Stimulated activated CD4-positive, alpha-beta T cell treated with anti-CD3 and anti-CD28 coated beads, Interleukin-2, amount 100 ng/mL, for 4 hours (primary cell): ENCODE measurements around the gene LRCH1.
"Not testable (repeated sequence)": the region's sequence is repeated elsewhere in the genome, so short reads cannot be mapped to it uniquely, and the experiment has no call there.

Experiments
- DNase-seq: peaks from one replicate; pipeline ENCODE4 v3.0.0-alpha.2; 2020; ENCODE audit warnings: low read depth

The LRCH1 gene, protein sequence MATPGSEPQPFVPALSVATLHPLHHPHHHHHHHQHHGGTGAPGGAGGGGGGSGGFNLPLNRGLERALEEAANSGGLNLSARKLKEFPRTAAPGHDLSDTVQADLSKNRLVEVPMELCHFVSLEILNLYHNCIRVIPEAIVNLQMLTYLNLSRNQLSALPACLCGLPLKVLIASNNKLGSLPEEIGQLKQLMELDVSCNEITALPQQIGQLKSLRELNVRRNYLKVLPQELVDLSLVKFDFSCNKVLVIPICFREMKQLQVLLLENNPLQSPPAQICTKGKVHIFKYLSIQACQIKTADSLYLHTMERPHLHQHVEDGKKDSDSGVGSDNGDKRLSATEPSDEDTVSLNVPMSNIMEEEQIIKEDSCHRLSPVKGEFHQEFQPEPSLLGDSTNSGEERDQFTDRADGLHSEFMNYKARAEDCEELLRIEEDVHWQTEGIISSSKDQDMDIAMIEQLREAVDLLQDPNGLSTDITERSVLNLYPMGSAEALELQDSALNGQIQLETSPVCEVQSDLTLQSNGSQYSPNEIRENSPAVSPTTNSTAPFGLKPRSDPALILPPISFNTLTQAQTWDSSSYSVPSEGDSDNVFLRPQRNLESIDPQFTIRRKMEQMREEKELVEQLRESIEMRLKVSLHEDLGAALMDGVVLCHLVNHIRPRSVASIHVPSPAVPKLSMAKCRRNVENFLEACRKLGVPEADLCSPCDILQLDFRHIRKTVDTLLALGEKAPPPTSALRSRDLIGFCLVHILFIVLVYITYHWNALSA

DNA sequence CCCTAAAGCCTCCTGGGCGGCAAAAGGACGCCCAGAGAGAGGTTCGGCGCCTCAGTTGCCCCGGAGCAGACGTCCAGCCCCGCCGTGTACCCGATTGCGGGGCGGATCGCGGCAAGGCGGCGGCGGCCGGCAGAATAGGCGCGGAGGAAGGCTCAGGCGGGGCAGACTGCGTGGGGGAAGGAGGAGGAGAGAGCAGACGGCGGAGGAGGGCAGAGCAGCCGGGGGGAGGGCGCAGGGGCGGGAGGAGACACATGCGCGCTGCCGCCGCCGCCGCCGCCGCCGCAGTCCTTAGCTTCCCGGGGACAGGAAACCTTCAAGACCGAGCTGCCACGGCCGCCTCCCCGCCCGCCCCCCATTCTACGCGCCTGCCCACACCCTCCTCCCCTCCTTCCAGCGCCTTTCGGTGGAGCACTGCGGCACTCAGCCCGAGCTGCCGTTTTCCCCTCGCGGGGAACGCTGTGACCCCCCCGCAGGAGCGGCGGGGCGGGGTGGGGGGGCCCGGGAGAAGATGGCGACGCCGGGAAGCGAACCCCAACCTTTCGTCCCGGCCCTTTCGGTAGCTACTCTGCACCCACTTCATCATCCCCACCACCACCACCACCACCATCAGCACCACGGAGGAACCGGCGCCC, at the start of gene LRCH1:
Gene LRCH1 (plus strand): TSS at position 282 of the 632 bp plus-strand sequence. CDS start 227 bp downstream, at position 509.
- peak; percentile 86 for DNase-seq

DNA sequence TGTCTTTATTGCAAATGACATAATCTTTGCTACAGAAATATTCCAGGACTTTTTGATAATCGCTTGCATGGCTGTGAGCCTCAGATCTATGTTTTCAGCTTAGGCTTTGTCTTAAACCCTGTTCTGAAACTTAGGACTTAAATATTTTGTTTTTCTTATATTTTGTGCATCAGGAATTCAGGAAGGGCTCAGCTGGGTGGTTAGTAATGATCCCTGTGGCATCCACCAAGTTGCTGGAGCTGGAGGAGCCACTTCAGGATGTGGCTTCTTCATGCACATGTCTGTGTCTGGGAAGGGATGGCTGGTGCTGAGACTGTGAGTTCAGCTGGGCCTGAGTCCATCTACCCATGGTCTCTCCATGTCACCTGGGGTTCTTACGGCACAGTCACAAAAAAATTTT, 48.9 kb upstream of the LRCH1 start:
- DNase-seq = no peak

DNA sequence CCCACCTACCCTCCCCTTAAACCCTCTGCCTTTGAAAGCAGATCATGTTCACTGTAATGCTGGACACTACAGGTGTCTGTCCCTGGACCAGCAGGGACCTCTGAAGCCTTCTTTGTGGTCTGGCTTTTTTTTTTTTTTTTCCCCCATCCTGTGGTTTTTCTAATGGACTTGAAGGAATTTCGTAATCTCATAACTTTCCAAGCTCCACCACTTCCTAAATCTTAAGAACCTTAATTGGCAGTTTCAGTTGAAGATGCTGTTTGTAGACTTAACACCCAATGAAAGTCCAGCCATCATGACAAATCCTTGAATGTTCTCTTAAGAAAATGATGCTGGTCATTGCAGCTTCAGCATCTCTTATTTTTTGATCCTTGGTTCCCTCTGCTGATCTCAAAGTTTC, 45.0 kb upstream of the LRCH1 start:
- DNase-seq = no peak

DNA sequence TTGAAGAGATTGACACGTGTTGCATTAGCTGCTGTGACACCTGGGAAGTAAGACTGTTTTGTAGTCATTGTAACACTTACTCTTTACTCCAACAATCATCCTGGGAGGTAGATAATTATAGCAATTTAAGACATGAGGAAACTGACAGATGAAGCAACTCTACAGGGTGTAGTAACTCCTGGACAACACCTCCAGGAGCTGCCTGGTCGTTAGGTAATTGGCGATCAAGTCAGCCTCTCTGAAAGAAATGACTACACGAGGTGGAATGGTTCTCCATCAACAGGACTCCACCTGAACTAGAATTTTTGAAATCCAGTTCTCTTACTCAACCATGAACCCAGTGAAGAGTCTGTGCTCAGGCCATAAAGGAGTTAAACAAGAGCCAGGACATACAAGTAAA, 43.0 kb upstream of the LRCH1 start:
- no peak for DNase-seq

DNA sequence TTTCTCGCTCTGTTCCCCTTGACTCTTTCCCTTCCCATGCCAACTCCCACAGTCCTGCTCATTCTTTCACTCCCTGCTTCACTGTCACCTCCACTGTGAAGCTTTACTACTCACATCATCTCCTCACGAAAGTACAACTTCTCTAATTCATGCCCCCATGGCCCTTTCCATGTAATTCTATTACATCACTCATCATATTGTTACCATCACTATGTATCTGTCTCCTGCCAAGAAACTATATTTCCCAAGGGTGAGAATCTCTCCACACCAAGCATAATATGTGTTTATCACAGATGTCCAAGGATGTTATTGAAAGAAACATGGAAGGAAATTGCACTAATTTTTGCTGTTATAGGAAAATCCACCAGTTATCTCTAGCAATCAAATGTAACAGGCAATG, 37.2 kb upstream of the LRCH1 start:
- DNase-seq = no peak

DNA sequence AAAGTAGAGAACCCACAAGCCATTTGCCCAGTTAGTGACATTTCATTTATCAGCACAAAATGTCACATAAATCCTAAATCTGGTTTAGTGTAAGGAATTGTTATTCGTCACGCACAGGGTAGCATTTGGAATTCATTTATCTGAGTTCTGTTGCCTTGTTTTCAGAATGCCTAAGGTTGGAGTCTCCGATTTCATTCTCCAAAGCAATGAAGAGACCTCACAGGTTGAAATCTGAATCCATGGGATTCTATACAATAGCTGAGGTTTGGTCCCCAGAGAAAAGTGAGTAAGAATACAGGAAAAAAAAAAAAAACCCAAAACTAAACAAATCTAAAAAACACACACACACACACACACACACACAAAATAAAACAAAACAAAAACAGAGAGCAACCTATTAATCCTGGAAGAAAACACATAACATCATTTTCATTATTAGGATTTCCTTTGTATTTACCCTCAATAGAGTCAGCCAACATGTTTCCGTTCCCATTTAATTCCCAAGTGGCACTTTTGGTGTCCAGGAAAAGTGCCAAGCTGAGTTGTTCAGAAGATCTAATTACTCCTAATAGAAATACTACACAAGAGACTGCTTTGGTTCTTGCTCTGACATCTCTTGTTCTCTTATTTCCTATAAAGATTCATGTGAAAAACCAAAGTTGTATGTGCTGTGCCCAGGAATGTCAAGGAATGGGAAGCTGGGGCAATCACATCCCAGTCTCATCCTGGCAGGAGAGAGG, 36.2 kb upstream of the LRCH1 start:
- no peak for DNase-seq

DNA sequence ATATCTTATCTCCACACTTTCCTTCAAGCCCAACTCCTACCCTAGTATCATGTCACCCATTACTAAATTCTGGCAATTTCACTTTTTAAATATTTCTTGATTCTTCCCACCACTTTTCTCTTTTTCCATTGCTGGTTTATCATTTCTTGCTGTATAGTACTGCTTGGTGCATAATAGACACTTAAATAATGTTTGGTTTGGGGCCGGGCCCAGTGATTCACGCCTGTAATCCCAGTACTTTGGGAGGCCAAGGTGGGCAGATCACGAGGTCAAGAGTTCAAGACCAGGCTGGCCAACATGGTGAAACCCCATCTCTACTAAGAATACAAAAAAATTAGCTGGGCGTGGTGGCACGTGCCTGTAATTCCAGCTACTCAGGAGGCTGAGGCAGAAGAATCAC, 35.2 kb upstream of the LRCH1 start:
- DNase-seq = not testable (repeated sequence)

DNA sequence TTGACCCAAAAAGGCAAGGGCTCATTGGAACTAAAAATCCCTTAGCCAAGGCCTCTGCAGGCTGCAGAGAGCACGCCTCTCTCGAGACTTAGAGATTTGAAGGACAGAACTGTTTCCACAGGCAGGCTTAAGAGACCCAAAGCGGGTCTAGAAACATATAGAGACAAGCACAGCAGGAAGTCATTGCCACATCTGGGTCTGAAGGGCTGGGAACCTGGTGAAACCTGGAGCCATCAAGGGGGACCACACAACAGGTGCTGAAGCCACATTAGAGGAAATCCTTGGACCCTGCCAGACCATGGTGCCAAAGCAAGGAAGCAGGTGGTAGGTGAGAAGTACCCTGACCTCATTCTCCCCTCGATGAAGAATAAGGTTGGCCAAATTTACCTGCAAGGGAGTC, 33.8 kb upstream of the LRCH1 start:
- DNase-seq = no peak

DNA sequence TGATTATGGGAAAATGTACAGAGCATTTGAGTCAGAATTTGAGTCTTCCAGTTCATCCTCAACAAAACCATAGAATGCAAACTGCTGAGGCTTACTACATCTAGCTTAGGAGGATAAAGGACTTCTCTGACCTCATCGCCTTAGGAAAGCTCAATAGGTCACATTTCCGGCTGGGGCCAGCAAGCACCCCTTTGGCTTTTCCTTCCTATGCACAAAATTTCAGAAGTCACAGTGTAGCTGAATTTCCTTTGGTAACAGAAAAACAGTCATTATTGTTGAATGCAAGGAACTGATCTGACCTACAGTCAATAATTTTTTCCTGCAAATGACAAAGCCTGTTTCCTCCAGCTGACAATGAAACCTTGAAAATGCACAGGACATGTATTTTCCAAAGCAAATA, 32.8 kb upstream of the LRCH1 start:
- no peak for DNase-seq

DNA sequence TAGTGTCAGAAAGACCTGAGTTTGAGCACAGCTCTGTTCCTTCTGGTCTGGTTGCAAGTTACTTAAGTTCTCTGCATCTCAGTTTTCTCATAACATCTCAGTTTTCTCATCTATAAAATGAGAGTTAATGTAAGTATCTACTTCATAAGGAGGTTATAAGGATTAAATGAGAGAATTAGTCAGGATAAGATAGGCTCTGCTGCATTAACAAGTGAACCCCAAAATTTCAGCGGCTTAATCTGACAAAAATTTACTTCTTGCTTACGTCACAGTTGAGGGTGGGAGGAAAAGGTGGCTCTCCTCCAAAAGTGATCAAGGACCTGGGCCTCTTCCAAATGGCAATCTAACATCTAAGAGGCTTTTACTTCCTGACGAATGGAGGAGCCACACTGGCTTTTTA, 31.5 kb upstream of the LRCH1 start:
- no peak for DNase-seq

DNA sequence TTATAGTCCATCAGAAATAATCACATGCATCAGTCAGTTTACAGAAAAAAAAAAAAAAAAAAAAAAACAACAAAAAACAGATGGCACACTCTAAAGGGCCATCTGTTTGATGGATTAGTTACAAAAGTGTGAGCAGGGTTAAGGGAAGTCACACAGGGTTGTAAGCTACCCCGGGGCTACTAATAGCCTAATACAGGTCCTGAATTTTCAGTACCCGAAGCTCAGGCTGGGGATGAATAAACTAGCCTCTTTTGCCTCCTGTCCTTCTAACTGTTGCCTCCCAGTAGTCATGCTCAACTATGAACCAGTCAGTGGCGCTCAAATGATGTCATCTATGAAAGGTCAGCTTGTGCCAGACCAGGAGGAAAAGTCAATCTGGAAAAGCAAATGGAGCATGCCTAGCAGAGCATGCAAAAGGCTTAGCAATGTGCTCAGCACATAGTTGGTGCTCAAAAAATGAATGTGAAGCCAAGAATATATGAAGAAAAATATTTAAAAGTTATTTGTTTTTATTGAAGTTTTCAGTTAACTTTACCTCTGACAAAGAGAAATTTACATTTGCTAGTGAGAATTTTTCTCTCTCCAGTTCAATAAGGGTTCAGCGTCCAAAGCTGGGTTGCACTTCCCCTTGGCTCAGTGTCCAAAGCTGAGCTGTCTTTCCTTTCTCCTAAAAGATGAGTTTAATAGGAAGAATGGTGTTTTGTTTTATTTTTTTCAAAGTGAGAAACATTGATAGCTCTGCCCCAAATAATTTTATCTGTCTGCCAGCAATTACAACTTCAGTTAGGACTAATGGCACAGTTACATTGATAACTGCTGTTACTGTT, 30.8 kb upstream of the LRCH1 start:
- DNase-seq = no peak

DNA sequence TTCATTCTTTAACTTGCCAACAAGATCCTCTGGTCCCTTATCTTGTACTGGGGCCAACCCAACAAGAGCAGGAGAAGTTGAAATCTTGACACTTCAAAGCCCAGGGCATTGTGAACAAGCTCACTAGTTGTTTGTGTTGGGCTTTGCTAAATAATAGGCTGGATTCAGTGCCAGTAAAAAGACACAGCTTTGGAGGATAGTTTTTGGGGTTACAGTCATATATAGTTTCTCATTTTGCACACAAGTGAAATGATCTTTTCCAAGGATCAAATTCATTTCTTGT, 30.3 kb upstream of the LRCH1 start:
- no peak for DNase-seq

DNA sequence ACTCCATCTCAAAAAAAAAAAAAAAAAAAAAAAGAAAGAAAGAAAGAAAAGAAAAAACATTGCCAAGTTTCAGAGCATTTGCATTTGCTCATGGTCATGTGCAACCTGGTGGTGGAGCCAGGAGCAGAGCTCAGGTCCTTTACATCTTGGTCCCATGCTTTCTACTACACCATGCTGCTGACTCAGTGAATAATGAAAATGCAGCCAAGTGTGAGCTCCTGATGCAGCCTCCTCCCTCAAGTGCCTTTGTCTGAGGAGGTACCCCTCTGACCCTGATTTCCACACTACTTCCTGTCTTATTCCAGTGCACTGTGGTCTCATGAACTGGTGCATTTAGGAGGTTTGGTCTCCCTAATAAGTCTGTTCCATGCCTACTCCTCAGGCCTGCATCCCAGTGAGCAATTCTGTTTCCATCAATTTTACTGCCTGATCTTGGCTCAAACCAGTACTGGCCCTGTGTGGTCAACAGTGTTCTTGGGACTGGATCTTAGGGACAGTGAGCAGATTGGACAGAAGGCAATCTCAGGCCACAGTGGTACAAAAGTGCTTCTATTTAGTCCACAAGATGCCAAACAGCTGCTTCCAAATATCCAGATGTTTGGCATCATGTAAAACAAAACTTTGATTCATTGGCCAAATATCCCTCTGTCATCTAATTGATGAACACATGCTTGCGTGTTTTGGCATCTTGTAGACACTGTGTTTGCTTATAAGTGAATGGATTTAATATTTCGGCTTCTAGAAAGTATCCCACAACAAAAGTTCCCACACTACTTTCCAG, 28.8 kb upstream of the LRCH1 start:
- DNase-seq = no peak

DNA sequence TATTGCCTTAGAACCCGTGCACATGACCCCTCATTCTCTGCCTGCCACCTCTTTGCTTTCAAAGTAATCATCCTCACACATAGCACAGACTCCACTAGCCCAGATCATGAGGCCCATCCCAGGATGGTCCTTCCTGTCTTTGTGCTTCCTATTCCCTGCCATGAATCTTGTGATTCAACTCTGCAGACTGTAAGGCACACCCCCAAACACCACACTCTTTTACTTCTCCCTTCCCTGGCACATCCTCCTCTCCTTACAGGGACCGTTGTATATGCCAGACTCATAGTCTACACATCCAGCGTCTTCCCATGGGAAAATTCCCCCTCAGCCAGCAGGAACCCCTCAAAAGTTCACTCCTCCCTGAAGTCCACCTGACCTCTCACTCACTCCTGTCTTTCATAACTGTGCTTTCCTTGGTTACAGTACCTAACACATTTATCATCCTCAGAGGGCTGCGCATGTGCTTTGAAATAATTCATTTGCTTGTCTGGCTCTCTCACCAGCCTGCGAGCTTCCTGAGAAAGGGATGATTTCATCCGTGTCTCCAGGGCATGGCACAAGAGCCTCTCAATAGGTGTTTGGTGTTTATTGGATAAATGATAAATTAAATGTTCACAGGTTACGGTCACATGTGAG, 26.8 kb upstream of the LRCH1 start:
- no peak for DNase-seq

DNA sequence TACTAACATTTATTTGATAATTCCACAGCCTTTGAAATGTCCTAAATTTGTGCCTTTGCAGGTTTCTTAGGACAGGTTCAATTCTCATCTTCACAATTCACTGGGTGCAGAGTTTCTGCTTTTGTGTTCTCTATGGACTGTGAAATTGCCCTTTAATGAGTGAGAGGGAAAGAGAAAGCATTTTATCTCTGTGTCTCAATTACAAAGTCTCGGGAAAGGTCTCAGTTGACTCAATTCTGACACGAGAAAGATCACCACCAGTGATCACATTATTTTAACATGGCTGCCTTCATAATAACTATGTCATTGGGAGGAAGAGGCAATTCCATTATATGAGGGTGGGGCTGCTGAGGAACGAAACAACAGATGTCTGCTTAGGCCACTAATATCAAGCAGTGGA, 26.2 kb upstream of the LRCH1 start:
- DNase-seq = no peak

DNA sequence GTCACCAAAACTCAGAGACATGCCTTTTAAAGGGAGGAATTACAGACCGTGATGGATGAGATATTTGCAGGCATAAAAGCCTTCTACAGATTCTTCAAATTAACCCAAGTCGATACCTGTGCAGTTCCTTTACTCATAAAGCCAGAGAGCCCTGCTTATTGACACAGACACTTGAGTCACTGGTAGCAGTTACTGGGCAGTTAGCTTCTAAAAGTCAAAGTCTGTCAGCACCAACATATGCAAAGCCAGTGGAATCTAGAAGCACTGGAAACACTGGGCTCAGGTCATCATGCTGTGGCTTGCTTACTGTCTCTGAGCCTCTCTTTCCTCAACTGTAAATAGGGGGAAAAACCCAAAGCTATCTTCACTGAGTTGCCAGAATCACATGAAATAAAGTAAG, 25.7 kb upstream of the LRCH1 start:
- no peak for DNase-seq

DNA sequence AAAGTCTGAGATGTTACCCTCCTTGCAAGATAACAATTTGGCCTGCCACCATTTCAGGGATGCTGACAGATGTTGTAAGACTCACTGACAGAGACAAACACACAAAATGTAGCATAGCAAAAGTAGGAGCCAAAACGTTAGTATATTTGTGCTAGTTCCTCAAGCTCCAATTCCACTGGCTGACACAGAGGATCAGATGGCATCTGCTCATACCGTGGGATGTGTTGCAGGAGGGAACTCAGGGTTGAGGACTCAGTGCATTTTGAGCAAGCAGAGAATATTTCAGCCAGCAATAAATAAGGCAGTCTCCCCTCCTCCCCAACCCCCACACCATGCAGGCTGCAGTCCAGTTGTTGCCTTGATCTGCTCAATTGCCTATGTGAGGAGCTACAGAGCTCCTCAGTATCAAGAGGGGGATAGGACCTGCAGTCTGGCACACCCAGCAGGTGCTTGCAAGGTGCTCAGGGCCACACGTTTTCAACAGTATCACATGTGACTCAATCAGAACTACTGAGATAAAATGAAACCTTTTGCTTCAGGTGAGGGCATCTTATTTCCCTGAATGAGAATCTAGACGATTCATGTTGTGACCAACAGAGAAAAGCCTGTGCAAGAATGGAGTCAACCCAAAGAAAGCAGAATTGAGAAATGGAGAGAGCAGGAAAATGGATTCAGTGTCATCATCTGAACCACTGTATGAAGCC, 23.6 kb upstream of the LRCH1 start:
- DNase-seq = no peak

DNA sequence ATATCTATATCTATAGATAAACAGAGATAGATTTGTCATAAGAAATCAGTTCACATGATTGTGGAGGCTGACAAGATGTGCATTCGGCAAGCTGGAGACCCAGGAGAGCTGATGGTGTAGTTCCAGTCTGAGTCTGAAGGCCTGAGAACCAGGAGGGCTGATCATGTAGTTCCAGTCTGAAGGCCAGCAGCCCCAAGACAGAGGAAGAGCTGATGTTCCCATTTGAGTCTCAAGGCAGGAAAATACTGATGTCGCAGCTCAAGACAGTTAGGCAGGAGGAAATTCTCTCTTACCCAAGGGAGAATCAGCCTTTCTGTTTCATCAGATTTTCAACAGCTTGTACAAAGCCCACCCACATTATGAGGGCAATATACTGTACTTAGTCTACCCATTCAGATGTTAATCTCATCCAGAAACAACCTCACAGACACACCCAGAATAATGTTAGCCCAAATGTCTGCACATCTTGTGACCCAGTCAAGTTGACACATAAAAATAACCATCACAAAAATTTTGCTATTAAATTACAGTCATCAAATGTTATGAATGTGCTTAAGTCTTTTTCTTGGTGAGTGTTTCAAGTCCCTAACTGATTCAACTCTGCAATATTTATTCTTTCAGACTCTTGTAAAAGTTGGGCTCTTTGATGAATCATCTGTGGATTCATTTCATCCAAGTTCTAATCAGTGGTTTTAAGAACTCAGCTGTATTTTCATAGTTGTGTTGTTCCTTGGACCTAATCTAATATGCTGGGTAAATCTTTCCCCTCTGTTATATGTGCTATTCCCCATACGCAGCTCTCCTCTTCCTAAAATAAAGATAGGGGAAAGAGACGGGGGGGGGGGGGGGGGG, 22.7 kb upstream of the LRCH1 start:
- no peak for DNase-seq

DNA sequence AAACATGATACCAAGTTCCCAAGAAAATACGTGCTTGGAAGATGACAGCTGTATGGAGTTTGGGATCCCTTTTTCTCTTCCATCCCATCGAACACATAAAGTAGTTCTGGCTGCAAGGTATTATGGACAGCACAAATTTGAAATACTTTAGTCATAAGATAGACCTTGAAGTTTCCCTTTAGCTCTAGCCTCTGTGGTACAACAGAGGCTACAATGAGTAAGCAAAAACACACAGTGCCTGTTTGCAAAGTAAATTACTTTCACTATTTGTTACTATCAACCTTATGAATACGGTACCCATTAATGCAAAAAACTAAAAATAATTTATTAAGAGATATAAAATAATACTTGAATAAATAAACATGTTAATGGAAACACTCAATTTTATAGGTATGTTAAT, 21.0 kb upstream of the LRCH1 start:
- DNase-seq = no peak
